ENCODE measurements around the gene COL4A2.

Gene COL4A2

DNA sequence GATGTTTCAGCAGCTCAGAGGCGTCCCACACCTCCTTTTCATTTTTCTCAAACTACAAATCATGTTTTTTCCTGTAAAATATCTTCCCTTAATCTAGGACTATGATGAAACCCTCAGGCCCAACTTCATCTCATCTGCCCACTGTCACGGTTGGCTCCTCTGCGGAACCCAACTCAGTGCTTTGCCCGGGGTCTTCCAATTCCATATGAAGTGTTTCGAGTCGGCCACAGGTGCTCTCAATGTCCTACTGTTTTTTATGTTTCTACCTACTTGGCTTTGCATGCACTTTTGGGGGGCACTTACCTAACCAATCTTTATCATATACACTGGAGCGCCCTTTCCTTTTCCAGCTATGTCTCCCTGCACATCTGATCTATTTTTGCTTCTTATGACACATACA, 28.2 kb upstream of the COL4A2 start:
- TF ChIP-seq, protein P1, sequence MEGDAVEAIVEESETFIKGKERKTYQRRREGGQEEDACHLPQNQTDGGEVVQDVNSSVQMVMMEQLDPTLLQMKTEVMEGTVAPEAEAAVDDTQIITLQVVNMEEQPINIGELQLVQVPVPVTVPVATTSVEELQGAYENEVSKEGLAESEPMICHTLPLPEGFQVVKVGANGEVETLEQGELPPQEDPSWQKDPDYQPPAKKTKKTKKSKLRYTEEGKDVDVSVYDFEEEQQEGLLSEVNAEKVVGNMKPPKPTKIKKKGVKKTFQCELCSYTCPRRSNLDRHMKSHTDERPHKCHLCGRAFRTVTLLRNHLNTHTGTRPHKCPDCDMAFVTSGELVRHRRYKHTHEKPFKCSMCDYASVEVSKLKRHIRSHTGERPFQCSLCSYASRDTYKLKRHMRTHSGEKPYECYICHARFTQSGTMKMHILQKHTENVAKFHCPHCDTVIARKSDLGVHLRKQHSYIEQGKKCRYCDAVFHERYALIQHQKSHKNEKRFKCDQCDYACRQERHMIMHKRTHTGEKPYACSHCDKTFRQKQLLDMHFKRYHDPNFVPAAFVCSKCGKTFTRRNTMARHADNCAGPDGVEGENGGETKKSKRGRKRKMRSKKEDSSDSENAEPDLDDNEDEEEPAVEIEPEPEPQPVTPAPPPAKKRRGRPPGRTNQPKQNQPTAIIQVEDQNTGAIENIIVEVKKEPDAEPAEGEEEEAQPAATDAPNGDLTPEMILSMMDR (IDR thresholded peaks at IDR 0.05; ENCODE audit: low read depth, low read length, missing control alignments) = no peak
- no peak overlapping the region for H3K4me3 ChIP-seq (ENCODE audit: low read depth, low read length)
- no peak for DNase-seq (ENCODE audit: low read depth)

DNA sequence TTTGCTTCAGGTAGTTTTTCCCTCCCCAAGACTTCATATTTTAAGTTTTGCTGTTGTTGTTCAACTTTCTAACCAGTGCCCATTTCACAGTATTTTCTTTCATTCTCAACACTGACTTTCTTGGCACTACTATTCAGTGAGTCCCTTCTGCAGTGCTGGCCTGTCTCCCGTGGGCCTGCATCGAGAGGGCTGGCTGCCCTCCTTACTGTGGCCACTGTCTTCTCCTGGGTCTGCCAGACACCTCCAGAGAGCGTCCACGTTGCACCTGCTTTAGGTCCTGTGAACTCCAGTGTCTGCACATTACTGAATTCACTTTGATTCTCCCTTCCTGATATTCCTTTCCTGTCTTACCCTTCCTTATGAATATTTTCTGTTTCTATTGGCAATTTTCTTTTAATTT, 27.4 kb upstream of the COL4A2 start:
- H3K4me3 ChIP-seq (ENCODE audit: low read depth, low read length) = no peak overlapping the region
- TF ChIP-seq, protein P1 (IDR thresholded peaks at IDR 0.05; ENCODE audit: low read depth, low read length, missing control alignments) = no peak
- no peak for DNase-seq (ENCODE audit: low read depth)

DNA sequence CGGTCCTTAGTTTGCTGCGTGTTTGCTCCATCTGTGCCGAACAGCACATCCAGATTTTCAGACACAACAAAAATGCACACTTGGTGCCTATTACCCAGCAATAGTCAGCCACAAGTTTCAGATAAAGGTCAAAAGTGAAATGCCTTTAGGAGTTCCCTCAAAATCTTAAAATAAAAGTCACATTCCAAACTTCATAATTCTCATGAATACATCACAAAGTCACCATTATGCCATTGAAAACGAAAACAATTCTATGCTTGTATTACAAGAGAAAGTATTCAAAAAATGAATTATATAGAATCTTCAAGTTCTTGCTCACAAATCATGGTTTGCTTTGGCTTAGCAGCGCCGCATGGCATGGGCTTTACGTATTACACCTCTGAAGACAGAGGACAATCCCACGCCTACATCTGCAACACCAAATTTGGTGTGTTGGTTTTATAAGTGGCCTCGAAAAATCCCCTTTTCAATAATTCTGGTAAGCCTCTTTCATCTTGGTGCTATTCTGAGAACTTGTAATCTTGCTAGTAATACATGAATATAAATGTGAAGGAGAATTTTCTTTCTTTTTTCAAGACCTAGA, 26.8 kb upstream of the COL4A2 start:
- DNase-seq (ENCODE audit: low read depth) = no peak
- no peak overlapping the region for H3K4me3 ChIP-seq (ENCODE audit: low read depth, low read length)
- TF ChIP-seq, protein P1 (IDR thresholded peaks at IDR 0.05; ENCODE audit: low read depth, low read length, missing control alignments) = no peak

DNA sequence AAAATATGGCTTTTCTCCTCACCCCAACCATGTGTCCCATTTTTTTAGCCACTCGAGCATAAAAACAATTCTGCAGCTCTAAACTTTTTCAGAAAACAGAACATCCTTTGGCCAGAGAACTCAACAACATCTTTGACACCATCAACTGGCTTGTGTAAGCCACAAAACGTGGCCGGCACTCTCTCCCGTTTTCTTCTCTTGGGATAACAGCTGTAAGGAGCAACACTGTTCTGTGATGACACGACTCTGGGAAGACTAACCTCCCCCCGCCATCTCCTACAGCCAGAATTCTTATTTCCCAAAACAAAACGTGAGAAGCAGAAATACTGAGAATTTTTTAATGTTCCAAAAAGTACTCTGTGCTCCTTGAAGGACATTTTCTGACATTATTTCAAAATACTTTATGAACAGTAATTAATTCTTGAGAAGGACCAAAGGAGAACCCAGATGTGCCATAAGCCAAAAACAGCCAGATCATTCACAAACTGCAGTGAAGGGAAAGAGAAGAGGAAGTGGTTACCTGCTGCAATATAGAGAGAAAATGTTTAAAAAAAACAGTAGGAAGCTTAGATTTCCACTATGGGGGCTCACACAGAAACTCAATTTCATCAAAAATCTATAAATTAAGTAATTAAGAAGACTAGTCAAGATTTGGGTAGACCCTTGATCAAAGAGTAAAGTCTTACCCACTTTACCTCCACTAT, 25.9 kb upstream of the COL4A2 start:
- DNase-seq (ENCODE audit: low read depth) = no peak
- TF ChIP-seq, protein P1 (IDR thresholded peaks at IDR 0.05; ENCODE audit: low read depth, low read length, missing control alignments) = no peak
- H3K4me3 ChIP-seq (ENCODE audit: low read depth, low read length) = no peak overlapping the region

DNA sequence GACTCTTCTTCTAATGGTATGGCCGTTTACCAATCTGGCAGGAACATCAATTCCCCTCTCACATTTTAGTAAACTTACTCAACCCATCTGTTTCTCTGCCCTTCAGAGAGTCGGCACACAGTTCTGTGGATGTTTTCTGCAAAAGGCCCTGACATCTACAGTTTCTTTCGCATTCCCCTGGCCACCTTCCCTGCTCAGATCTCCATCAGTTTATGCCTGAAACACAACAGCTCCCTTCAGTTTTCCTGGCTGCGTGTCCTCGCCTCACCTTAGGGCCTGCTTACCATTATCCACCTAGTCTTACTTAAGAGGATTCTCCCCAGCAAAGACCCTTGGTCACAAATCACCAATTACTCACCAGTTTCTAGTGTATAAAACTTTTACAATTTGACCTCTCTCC, 25.3 kb upstream of the COL4A2 start:
- TF ChIP-seq, protein P1 (IDR thresholded peaks at IDR 0.05; ENCODE audit: low read depth, low read length, missing control alignments) = no peak
- H3K4me3 ChIP-seq (ENCODE audit: low read depth, low read length) = no peak overlapping the region
- no peak for DNase-seq (ENCODE audit: low read depth)

DNA sequence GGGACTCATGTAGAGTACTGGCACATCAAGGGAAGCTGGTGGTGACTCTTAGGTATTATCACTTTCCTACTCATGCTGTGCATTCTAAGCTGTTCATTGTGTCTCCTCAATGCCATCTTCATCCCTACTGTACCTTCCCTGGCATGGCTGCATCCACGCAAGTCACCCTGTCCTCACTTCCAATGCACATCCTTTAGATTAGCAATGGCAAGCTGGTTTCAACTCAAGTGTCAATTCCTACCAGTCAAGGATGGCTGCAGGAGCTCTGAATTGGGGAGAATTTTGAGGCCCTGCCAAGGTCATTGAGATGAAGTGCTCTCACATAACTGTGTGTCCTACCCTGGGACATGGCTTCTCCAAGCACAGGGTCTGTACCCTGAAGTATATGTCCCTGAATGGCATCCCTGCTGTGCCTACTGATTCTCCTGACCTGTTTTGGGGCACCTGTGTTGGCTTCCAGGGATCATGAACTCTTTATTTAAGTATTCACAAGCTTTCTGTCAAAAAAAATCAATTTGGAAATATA, 24.7 kb upstream of the COL4A2 start:
- DNase-seq (ENCODE audit: low read depth) = no peak
- TF ChIP-seq, protein P1 (IDR thresholded peaks at IDR 0.05; ENCODE audit: low read depth, low read length, missing control alignments) = no peak
- H3K4me3 ChIP-seq (ENCODE audit: low read depth, low read length) = no peak overlapping the region
